Suprapubic skin (tissue), 4 donors: Measurements from ENCODE around the gene CSTF2T. TPM values are rescaled to one million over a fixed set of nuclear protein-coding genes. Genes with fewer than 3 reads are reported as not detected.

ENCODE experiments used
- DNase-seq, 2 donors: peaks; one replicate each; pipeline ENCODE4 v3.0.0-alpha.2; 2019; ENCODE audit warnings: low spot score in 2 of 2
- H3K27ac ChIP-seq: fragments of 200-600 bp; sonication (generic); one replicate; pipeline ENCODE4 v1.5.1; 2019
- H3K27me3 ChIP-seq: fragments of 200-600 bp; sonication (generic); one replicate; pipeline ENCODE4 v1.5.1; 2019
- H3K36me3 ChIP-seq: fragments of 200-600 bp; sonication (generic); one replicate; pipeline ENCODE4 v1.5.1; 2019
- H3K4me1 ChIP-seq: fragments of 200-600 bp; sonication (generic); one replicate; pipeline ENCODE4 v1.5.1; 2019
- H3K4me3 ChIP-seq: fragments of 200-600 bp; sonication (generic); one replicate; pipeline ENCODE4 v1.5.1; 2019; ENCODE audit warnings: mild to moderate bottlenecking
- H3K9me3 ChIP-seq: fragments of 200-600 bp; sonication (generic); one replicate; pipeline ENCODE4 v1.5.1; 2019
- CTCF ChIP-seq, 2 donors: fragments of 200-600 bp in 1 of 2; fragments of 450-650 bp in 1 of 2; sonication (generic) in 1 of 2; IDR thresholded peaks; one replicate each; pipeline ENCODE4 v1.5.1; 2016 to 2019; ENCODE audit warnings: antibody characterized with exemption in 2 of 2, mild to moderate bottlenecking in 1 of 2, moderate library complexity in 1 of 2
- EP300 ChIP-seq: sonication (generic); formaldehyde crosslinking; IDR thresholded peaks from one replicate; pipeline ENCODE4 v1.6.1; 2017; ENCODE audit warnings: antibody characterized with exemption
- POLR2A ChIP-seq, 2 donors: fragments of 450-650 bp; IDR thresholded peaks; one replicate each; pipeline ENCODE4 v1.6.1; 2017; ENCODE audit warnings: antibody characterized with exemption in 2 of 2, mild to moderate bottlenecking in 2 of 2, moderate library complexity in 2 of 2
- POLR2AphosphoS5 ChIP-seq, 3 donors: sonication (generic); formaldehyde crosslinking; IDR thresholded peaks; one replicate each; pipeline ENCODE4 v1.6.1; 2017; ENCODE audit warnings: antibody characterized with exemption in 3 of 3
- WGBS: methylation state at CpG from one replicate; pipeline ENCODE4 v1.1.5; 2018; 5-methylcytosine and 5-hydroxymethylcytosine counted together
- total RNA-seq, 4 donors: library from RNA; depleted of rRNA; stranded (reverse); fragments of >200 nt; gene quantifications; one replicate each; pipeline ENCODE4 v1.1.0, GENCODE V29; 2016

CSTF2T gene
- total RNA-seq, 4 donors from 2014 or later, result 14.2 to 17.5 (median 15.1) TPM

GRCh38 chr10:51743146-51743545 is 43.8 kb upstream of the CSTF2T start:
- Histone ChIP-seq H3K4me1 (no peaks in the 10 kb centered on the region), H3K4me3 (no peak overlapping the region), H3K27ac (no peak overlapping the region), H3K9me3 (no peaks in the 10 kb centered on the region), H3K27me3 (no peaks in the 10 kb centered on the region), H3K36me3 (no peaks in the 10 kb centered on the region)
- DNase-seq, result no peak
- TF ChIP-seq POLR2A (IDR thresholded peaks at IDR 0.05) (no peak), CTCF (IDR thresholded peaks at IDR 0.05) (no peak), POLR2AphosphoS5 (IDR thresholded peaks at IDR 0.05) (no peak), EP300 (no peak)
- 50% methylated on average over 6 of the region's 6 CpGs for WGBS

- Histone ChIP-seq H3K4me1 (no peaks in the 10 kb centered on the region), H3K9me3 (no peaks in the 10 kb centered on the region), H3K27ac (no peak overlapping the region), H3K27me3 (no peaks in the 10 kb centered on the region), H3K4me3 (no peak overlapping the region), H3K36me3 (no peaks in the 10 kb centered on the region)
- DNase-seq, result no peak
- WGBS, result 74% methylated on average over 1 of the region's 1 CpG
- TF ChIP-seq CTCF (IDR thresholded peaks at IDR 0.05) (no peak), POLR2AphosphoS5 (IDR thresholded peaks at IDR 0.05) (no peak), EP300 (no peak), POLR2A (IDR thresholded peaks at IDR 0.05) (no peak)
Measured at GRCh38 chr10:51733057-51733456, 33.7 kb upstream of the CSTF2T start.

- 88% methylated on average over 7 of the region's 7 CpGs for WGBS
- no peaks in the 10 kb centered on the region for H3K9me3 ChIP-seq
Measured at GRCh38 chr10:51729822-51730555, 30.6 kb upstream of the CSTF2T start.

GRCh38 chr10:51724038-51724437 is 24.6 kb upstream of the CSTF2T start:
- Histone ChIP-seq H3K27ac (no peak overlapping the region), H3K27me3 (no peaks in the 10 kb centered on the region), H3K36me3 (no peaks in the 10 kb centered on the region), H3K4me1 (no peaks in the 10 kb centered on the region), H3K4me3 (no peak overlapping the region), H3K9me3 (no peaks in the 10 kb centered on the region)
- no peak for DNase-seq
- no peak for TF ChIP-seq POLR2AphosphoS5 (IDR thresholded peaks at IDR 0.05)
- TF ChIP-seq EP300, result no peak
- no peak for TF ChIP-seq CTCF (IDR thresholded peaks at IDR 0.05)
- no peak for TF ChIP-seq POLR2A (IDR thresholded peaks at IDR 0.05)
- 82% methylated on average over 1 of the region's 1 CpG for WGBS

More at GRCh38 chr10:51729822-51730555, 30.6 kb upstream of the CSTF2T start:
- no peak for DNase-seq
- Histone ChIP-seq H3K27ac (no peak overlapping the region), H3K4me3 (no peak overlapping the region), H3K4me1 (no peaks in the 10 kb centered on the region), H3K27me3 (no peaks in the 10 kb centered on the region), H3K36me3 (no peaks in the 10 kb centered on the region)
- TF ChIP-seq EP300, result no peak
- TF ChIP-seq POLR2AphosphoS5 (IDR thresholded peaks at IDR 0.05), result no peak
- TF ChIP-seq POLR2A (IDR thresholded peaks at IDR 0.05), result no peak
- no peak for TF ChIP-seq CTCF (IDR thresholded peaks at IDR 0.05)

- DNase-seq, result no peak
- Histone ChIP-seq H3K36me3 (no peaks in the 10 kb centered on the region), H3K27ac (no peak overlapping the region), H3K4me1 (no peaks in the 10 kb centered on the region), H3K27me3 (no peaks in the 10 kb centered on the region), H3K4me3 (no peak overlapping the region), H3K9me3 (no peaks in the 10 kb centered on the region)
- no peak for TF ChIP-seq POLR2A (IDR thresholded peaks at IDR 0.05)
- TF ChIP-seq POLR2AphosphoS5 (IDR thresholded peaks at IDR 0.05), result no peak
- TF ChIP-seq EP300, result no peak
- TF ChIP-seq CTCF (IDR thresholded peaks at IDR 0.05), result no peak
Measured at GRCh38 chr10:51718804-51719291, 19.5 kb upstream of the CSTF2T start.
